Hematopoietic multipotent progenitor cell treated with erythropoietin and hydrocortisone succinate and interleukin-3 and kit ligand, for 4 days (in vitro differentiated cells): Measurements from ENCODE around the gene HGD.
"Not testable (repeated sequence)": the region's sequence is repeated elsewhere in the genome, so short reads cannot be mapped to it uniquely, and the experiment has no call there.

Experiments
- DNase-seq: peaks from one replicate; pipeline ENCODE4 v3.0.0-alpha.2; 2015

HGD gene

GRCh38 chr3:120637851-120638559 lies 44.0 kb downstream of the HGD start:
- DNase-seq = peak; percentile 45

GRCh38 chr3:120636795-120637401 lies 45.1 kb downstream of the HGD start:
- no peak for DNase-seq

DNA sequence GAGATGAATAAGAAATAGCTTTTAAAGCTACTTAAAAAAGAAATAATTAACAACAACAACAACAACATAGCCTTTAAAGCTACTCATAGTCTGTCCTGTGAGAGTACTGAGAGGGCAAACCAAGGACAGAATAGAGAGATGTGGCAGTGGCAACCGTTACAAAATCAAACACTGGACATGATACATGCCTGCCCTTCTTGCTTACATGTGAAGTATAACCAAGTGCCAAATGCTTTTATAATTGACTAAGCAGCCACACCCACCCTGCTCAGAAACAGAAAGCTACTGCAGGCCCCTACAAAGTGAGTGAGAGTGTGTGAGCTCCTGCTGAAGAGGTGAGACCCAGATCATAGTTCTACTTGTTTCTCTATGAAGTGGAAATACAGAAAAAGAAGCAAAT lies 47.5 kb downstream of the HGD start:
- DNase-seq = no peak

DNA sequence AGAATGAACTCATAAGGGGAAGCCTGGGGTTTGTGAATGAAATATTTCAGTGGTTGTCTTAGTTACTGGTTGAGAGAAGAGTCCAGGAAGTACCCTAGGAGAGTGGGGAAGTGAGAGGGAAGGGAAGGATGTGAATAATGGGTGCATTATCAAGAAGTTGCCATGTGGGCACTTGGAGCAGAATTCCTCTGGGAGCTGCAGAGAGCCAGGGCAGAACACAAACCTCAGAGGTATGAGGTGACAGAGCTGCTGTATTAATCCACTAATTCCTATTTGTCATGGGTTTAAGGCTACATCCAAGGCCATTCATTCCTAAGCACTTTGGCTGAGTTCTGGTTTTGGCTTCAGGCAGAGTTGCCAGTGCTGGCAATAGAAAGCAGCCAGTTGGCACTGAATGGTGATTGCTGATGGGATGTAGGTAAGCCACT lies 56.9 kb downstream of the HGD start:
- DNase-seq = no peak

GRCh38 chr3:120623727-120624093 lies 58.3 kb downstream of the HGD start:
- DNase-seq = no peak

DNA sequence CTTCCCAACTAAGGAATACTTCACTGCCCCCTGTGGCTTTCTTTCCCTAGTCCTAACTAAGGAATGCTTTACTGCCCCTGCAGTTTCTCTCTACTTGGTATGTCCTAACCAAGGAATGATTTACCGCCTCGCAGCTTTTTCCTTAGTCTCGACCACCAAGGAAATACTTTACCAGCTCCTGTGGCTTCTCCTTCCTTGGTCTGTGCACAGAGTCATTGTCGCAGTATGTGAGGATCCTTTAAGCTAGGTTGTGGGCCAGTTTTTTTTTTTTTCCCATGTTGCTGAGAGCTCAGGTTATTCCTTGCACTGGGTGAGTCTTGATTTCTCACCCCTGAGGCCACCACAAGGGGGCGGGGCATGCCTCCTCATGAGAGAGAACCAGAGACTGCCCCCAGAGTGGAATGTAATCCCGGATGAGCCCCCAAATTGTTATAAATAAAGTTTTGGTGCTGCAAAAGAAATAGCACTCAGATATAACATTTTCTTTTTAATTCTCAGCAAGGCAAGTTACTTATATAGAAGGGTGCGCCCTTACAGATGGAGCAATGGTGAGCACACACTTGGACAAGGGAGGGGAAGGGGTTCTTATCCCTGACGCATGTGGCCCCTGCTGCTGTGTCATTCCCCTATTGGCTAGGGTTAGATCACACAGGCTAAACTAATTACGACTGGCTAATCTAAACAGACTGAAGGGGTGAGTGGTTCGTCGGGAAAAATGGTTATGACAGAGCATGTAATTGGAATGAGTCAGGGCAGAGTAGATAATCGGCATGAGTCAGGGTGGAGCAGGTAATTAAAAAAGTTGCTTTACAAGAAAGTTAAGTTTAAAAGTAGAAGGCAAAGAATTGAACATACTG lies 58.9 kb downstream of the HGD start:
- peak; percentile 65 for DNase-seq

DNA sequence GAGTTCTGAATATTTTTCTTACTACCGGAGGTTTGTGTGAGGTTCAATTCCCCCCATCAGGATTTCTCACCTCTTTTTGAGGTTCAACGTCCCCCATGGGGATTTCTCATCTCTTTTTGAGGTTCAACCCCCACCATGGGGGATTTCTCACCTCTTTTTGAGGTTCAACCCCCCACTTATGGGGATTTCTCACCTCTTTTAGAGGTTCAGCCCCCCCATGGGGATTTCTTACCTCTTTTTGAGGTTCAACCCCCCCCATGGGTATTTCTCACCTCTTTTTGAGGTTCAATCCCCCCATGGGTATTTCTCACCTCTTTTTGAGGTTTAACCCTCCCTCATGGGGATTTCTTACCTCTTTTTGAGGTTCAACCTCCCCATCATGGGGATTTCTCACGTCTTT lies 59.6 kb downstream of the HGD start:
- DNase-seq = no peak

GRCh38 chr3:120616745-120617144 lies 65.3 kb downstream of the HGD start:
- not testable (repeated sequence) for DNase-seq

GRCh38 chr3:120615847-120616609 lies 66.0 kb downstream of the HGD start:
- DNase-seq = no peak

DNA sequence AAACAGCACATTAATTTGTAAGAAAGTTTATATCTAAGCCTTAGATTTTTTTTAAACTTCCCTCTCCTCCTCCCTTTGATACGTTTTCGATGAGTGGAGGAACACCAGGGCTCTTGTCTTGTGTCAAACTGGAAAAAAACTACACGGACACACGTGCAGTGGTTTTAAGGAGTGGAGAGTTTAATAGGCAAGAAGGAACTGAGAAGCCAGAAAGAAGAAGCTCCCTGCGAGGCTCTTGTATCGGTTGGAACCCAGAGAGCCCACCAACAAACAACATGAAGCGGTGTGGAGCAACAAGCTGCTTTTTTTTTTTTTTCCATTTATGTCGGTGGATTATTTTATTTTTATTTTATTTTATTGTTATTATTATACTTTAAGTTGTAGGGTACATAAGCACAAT lies 67.3 kb downstream of the HGD start:
- no peak for DNase-seq

DNA sequence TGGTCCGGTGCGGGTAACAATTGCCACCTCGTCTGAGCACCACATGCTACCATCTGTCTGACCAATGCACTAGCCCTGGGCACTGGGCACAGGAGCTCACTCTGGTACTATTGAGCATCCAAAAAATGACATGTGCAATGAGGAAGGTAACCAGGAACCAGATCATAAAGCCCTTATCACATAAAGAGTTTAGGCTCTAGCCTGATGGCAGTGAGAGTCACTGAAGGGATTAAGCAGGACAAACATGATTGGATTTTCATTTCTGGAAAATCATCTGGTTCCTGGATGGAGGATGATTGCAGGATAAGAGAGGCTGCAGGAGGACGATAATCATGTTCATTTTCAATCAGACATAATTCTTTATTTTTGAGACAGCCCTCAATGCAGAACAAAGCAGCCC lies 73.5 kb downstream of the HGD start:
- DNase-seq = no peak

- DNase-seq = no peak
These were observed 77.3 kb downstream of the HGD start for GRCh38 chr3:120604784-120605183.

- no peak for DNase-seq
These were observed 77.7 kb downstream of the HGD start for GRCh38 chr3:120604382-120604781.

DNA sequence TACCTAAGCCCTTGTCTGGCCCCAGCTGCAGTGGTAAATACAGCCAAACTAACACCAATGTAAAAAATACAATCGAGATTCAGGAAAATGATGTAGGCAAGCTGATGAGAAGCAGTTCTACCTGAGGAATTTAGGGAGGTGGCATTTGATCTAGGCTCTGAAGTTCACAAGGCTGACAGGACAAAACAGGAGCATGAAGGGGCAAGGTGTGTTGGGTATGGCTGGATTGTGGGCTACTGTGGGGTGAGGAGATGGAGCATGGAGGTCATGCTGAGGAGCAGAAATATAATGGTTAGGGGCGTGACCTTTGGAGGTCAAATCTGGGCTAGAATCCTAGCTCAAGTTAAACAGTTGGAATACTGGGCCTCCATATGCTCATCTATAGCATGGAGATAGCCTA lies 79.4 kb downstream of the HGD start:
- no peak for DNase-seq

DNA sequence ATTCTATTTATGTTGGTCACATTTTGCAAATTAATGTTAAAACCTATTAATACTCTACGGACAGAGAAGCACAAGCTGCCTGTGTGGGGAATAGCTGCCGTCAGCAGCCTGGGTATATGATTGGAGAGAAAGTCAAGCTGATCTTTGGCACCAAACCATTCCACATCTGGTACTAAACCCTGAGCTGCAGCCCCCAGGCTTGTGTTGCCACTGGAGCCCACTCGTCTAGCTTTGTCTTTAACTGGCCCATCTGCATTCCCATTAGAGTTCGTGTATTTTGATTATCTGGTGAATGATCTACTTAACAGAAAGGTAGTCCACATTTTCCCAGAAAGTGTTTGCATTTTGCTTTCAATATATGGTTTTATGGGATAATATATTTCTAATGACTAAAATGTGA lies 80.5 kb downstream of the HGD start:
- no peak for DNase-seq

GRCh38 chr3:120599211-120599610 lies 82.8 kb downstream of the HGD start:
- DNase-seq = no peak

GRCh38 chr3:120597445-120598049 lies 84.5 kb downstream of the HGD start:
- DNase-seq = no peak

DNA sequence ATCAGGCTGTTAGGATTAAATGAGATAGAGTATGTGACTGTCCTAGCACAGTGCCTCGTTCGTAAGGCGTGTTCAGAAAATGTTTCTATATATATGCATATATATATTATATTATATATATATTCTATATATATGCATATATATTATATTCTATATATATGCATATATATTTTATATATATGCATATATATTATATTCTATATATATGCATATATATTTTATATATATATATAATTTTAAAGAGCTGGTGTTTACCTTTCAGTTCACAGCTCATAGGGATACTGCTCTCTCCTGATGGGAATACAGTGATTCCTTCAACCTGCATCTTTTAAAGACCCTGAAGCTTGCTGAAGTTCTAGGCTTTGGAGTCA lies 85.2 kb downstream of the HGD start:
- no peak for DNase-seq

GRCh38 chr3:120596116-120596852 lies 85.8 kb downstream of the HGD start, which contains the start of gene NDUFB4:
Gene NDUFB4 (plus strand): TSS chr3:120596336. CDS start chr3:120596360, 24 bp downstream.
- peak; percentile 99 for DNase-seq

DNA sequence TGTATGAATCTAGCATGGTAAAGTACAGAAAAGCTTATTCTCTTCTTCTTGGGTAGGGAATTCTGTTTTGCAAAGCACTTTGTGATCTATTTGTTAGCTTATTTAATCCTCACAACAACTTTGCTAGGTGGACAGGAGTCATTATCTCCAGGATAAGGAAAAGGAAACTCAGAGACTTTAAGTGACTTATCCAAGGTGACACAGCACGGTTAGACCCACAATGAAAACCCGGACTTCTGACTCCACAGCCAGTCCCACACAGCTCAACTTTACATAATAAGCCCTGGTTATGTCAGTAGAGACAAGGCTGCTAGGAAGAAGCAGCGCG lies 86.3 kb downstream of the HGD start:
- DNase-seq = no peak

- DNase-seq = no peak
These were observed 94.6 kb downstream of the HGD start for GRCh38 chr3:120587332-120587975.
